HG03045 (cell line): ENCODE measurements around the gene MT1A.

Experiments
- ATAC-seq: cut with Tn5 transposase; IDR thresholded peaks from one replicate; pipeline ENCODE4 v1.9.1; 2021; ENCODE audit warnings: mild to moderate bottlenecking, moderate library complexity; ENCODE audit not compliant: unreplicated experiment

MT1A gene

DNA sequence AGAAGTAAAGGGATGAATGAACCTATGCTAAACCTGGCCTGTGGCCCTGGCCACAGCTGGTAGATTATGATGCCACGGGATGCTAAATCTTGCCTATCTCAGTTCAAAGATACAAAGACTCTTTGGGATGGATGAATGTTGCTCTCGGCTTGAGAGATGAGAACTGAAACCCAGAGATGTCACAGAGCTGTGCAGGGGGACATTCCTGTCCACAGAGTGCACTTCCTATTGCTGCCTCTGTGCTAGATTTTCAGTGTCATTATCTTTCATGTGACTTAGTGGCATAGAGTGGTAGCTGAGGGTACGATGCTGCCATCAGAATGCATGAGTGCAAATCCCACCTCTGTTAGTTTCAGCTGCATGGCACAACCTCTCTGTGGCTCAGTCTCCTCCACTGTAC lies 8.3 kb upstream of the MT1A start:
- ATAC-seq = peak; percentile 46

DNA sequence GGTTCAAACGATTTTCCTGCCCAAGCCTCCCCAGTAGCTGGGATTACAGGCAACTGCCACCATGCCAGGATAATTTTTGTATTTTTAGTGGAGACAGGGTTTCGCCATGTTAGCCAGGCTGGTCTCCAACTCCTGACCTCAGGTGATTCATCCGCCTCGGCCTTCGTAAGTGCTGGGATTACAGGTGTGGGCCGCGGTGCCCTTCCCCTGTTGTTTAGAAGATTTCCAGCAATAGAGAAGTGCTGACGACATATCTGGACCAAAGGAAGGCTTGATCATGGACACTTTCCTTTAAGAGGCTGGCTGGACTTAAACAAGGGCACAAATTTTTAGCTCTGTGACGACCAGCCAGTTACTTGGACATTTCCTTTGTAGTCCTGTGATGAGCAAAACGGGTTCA lies 7.3 kb upstream of the MT1A start:
- ATAC-seq = no peak

DNA sequence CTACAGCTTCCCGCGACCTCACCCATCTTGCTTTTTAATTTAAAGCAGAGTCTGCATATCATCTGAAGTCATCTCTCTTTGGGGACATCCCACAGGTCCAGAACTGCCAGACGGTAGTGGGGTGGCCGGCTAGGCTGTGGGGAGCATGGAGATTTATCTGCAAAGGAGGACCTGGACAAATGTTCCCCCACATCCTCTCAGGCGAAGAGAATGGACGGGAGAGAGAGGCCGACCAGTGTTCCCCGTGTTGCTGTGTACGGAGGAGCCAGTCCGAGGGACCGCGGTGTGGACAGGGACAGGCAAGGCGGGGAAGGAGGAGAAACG lies 6.7 kb upstream of the MT1A start:
- ATAC-seq = no peak

DNA sequence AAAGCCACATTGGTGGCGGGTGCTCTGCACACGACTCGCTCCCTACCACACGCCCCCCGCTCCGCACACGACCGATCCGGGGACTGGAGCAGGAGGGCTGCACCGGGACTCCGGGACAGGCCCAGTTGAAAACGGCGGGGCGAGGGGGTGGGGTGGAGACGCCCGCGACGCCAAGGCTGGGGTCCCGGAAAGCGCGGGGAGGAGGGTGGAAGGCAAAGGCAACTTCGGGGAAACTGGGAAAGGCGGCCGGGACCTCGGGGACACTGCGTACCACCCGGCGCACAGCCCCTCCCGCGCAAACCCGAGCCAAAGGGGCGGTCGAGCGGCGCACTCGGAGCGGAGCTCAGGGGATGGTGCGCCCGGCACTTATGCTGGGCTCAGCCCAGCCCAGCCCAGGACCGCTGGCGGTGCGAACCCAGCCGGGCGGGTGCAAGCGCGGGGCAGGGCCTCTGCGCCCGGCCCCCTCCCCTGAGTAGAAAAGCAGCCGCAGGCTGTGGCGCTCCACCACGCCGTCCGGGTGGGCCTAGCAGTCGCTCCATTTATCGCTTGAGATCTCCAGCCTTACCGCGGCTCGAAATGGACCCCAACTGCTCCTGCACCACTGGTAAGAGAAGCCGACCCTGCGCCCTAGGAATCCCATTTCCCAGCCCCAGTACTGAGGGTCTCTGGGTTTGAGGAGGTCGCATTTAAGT lies 6.2 kb upstream of the MT1A start, which contains the start of gene MT1M:
MT1M (plus strand) TSS at position 504 of the 692 bp plus-strand sequence; CDS start at position 577, 73 bp downstream.
- no peak for ATAC-seq

DNA sequence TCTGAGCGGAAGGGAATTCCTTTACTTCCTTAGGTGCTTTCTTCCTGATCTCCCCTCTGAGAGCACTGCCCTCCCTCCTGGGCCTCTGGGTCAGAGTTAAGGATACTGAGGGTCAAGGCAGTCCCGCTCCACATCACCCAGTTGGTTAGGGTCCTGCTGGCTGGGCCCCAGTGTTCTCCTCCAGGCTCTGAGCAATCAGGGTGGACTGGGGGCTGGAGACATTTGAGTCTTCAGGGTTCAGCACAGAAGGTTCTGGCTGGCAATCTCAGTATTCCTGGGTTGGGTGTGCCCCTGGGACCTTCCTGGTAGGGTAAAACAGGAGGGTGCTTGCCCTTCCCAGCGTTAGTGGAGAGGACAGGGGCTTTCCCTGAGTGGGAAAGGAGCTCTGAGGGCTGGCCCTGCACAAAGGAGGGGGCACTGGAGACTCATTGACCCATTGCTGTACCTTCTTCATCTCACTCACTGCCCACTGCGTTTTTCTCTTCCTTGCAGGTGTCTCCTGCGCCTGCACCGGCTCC lies 5.6 kb upstream of the MT1A start:
- no peak for ATAC-seq

DNA sequence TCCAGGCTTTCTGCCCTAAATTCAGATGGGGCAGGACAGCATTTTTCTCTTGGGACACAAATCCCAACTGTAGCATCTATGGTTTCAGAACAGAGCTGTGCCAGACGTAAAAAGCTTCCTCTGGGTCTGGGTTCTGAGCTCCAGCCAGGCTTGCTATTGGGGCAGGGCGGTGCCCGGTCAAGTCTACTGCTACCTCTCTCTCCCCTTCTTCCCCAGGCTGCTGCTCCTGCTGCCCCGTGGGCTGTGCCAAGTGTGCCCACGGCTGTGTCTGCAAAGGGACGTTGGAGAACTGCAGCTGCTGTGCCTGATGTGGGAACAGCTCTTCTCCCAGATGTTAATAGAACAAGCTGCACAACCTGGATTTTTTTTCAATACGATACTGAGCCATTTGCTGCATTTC lies 4.9 kb upstream of the MT1A start:
- no peak for ATAC-seq

DNA sequence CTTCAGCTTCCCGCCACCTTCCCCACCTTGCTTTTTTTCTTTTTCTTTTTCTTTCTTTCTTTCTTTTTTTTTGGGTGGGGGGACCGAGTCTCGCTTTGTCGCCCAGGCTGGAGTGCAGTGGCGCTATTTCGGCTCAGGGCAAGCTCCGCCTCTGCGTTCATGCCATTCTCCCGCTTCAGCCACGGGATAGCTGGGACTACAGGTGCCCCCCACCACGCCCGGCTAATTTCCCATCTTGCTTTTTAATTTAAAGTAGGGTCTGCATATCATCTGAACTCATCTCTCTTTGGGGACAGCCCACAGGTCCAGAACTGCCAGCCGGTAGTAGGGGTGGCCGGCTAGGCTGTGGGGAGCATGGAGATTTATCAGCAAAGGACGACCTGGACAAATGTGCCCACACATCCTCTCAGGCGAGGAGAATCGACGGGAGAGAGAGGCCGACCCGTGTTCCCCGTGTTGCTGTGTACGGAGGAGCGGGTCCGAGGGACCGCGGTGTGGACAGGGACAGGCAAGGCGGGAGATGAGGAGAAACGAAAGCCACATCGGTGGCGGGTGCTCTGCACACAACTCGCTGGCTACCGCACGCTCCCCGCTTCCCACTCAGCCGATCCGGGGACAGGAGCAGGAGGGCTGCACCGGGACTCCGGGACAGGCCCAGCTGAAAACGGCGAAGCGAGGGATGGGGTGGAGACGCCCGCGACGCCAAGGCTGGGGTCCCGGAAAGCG lies 3.6 kb upstream of the MT1A start:
- no peak for ATAC-seq

DNA sequence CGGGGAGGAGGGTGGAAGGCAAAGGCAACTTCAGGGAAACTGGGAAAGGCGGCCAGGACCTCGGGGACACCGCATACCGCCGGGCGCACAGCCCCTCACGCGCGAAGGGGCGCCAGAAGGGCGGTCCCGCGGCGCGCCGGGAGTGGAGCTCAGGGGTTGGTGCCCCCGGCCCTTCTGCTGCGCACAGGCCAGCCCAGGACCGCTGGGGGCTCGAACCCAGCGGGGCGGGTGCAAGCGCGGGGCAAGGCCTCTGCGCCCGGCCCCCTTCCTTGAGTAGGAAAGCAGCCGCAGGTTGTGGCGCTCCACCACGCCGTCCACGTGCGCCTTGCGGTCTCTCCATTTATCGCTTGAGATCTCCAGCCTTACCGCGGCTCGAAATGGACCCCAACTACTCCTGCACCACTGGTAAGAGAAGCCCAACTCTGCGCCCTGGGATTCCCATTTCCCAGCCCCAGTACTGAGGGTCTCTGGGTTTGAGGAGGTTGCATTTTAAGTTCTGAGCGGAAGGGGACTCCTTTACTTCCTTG lies 3.0 kb upstream of the MT1A start:
- ATAC-seq = no peak

DNA sequence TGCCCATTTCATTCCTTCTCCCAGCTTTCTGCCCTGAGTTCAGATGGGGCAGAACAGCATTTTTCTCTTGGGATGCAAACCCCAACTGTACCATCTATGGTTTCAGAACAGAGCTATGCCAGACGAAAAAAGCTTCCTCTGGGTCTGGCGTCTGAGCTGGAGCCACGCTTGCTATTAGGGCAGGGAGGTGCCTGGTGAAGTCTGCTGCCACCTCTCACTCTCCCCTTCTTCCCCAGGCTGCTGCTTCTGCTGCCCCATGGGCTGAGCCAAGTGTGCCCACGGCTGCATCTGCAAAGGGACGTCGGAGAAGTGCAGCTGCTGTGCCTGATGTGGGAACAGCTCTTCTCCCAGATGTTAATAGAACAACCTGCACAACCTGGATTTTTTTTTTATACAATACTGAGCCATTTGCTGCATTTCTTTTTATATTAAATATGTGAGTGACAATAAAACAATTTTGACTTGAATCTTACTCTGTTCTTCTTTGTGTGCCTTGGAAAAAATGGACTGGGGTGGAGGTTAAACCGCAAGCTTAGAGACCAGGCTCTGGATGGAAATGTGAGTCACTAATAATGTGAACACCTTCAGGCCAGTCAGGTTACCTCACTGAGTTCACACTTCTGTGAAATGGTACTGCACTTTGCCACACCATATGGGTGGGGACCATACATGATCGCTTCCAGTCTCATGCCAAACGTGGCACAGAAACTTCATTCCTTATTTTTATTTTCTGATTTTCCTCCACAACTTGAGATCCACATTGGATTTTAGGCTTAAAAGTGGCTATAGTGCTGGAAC lies 1.7 kb upstream of the MT1A start:
- ATAC-seq = no peak

DNA sequence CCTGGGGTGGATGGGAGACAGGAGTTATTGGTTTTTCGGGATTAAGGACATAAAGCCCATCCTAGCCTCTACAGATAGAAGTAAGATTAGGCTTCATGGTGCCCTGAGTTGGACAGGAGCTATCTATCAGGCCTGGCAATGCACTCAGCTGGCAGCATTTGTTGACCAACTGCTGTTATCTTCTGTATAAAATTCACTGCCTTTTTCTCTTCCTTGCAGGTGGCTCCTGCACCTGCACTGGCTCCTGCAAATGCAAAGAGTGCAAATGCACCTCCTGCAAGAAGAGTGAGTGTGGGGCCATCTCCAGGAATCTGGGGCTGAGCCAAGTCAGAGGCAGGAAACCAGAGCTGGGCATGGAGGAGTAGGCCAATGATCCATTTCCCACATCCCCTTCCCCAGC lies 579 bp downstream of the MT1A start:
- ATAC-seq = no peak

DNA sequence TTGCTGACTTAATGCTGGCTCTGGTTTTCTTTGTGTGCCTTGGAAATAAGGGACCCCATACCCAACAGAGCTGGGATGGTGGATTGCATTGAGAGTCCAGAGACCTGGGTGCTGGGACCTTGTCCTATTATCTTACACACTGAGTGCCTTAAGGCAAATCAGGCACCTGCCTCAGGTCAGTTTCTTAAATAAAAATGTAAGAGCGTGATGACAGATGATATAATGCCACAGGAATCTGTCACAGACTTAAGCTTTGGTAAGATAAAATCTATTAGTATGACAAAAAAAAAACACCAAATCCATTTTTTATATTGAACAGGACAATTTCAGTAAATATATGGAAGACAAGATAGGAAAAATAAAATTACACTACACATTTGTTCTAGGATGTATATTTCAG lies 1.6 kb downstream of the MT1A start:
- ATAC-seq = no peak

DNA sequence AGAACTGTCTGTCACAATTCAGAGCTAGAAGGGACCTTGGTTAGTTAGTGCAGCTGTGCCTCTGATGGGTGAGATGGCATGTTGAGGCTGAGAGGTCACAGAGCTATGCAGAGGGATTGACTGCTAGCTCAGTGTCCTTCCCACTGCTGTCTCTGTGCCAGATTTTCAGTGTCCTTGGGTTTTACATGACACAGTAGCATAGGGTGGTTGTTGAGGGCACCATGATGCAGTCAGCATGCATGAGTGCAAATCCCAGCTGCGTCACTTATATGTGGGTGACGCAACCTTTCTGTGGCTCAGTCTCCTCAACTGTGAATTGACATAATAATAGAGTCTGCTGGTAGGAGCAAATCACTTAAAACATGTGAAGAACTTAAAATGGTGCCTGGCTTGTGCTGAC lies 2.7 kb downstream of the MT1A start:
- ATAC-seq = no peak

DNA sequence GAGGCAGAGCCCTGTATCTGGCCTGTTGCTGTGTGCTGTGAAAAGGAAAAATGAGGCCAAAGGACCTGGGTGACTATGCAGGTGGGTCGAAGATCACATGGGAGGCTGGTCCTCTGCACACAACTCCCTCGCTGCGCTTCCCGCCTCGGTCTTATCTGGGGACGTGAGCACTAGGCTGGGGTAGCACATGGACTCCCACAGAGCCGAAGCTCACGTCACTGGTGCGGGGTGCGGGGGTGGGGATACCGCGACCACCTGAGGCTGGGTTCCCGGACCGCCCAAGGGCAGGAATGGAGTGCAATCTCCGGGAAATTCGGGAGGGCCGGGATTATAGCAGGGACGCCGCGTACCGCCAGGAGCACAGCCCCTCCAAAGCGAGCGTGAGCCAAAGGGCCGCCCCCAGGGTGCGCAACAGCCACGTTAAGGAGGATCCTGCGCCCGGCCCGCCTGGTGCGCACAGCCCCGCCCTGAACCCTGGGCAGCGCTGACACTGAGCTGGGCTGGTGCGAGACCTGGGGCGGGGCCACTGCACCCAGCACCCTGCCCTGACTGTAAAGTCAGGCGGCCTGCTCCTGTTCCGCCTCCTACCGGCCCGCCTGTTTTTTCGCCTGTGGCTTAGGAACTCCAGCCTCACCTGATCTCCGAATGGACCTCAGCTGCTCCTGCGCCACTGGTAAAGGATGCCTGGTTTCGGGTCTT lies 4.8 kb downstream of the MT1A start:
- ATAC-seq = peak; percentile 61

DNA sequence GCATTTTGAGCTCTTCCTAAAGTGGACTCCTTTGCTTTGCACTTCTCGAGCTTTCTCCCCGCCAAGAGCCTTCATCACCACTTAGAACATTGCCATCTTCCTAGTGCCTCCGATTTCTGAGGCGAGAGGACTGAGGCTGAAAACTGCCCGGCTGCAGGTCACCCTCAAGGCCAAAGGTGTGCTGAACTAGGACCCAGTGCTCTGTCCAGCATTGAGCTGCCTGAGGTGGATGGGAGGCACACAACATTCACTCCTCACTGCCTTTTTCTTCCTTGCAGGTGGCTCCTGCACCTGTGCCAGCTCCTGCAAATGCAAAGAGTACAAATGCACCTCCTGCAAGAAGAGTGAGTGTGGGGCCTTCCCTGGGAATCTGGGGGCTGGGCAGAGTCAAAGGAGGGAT lies 5.4 kb downstream of the MT1A start:
- no peak for ATAC-seq

DNA sequence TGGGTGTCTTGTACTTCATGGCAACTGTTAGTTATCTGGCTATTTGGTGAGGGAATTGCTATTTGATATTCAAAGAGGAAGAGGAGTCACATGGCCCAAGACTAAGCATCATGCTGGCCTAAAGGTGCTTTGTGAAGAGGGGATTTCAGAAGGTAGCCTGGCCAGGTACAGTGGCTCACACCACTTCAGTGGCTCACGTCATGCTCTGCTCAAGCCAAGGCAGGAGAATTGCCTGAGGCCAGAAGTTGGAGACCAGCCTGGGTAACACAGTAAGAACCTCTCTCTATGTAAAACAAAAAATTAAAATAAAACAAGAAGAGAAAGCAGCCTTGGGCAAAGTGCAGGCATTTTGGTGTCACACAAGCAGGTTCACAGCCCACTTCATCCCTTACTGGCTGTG lies 6.8 kb downstream of the MT1A start:
- ATAC-seq = no peak

DNA sequence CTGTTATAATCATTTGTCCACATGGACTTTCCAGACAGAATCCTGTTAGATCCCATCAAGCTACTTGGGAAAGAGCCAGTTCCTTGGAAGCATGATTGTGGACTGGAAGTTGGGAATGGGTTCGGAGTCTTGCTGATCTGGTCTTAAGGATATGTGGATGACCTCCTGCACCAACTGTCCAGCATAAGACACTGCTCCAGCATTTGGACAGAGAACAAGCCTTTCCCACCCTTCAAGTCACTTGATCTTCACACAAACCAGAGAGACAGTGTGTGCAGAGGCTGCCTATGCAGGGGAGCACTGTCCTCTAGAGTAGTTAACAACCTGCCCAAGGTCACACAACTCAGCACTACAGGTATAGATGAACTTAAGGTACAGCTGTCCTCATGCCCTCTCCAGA lies 7.4 kb downstream of the MT1A start:
- no peak for ATAC-seq

DNA sequence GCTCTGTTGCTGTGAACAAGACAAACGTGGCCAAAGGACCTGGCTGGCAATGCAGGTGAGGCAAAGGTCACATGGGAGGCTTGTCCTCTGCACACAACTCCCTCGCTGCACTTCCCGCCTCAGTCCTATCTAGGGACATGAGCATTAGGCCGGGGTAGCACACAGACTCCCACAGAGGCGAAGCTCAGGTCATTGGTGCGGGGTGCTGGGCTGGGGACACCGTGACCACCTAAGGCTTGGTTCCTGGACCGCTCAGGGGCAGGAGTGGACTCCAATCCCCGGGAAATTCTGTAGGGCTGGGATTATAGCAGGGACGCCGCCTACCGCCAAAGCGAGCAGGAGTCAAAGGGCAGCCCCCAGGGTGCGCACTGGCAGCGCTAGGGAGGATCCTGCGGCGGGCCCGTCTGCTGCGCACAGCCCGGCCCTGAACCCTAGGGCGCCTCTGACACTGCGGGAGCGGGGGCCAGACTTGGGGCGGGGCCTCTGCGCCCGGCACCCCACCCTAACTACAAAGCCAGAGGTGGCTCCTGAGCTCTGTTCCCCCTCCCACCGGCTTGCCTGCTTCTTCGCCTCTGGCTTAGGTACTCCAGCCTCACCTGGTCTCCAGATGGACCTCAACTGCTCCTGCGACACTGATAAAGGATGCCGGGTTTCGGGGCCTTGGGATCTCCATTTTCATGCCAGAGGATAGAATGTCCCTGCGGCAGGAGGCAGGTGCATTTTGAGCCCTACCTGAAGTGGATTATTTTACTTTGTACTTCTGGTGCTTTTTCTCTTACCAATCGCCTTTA lies 9.4 kb downstream of the MT1A start:
- no peak for ATAC-seq

DNA sequence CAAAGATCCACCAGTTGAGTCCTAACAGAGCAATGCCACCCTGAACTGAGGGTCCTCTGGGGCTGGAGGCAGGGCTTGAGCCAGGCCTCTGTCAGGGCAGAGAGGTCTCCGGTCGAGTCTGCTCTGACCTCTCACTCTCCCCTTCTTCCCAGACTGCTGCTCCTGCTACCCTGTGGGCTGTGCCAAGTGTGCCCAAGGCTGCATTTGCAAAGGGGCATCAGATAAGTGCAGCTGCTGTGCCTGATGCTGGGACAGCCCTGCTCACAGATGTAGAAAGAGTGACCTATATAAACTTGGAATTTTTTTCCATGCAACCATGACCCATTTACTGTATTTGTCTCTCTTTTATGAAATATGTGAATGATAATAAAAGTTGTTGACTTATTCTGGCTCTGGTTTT lies 10.8 kb downstream of the MT1A start:
- ATAC-seq = no peak

DNA sequence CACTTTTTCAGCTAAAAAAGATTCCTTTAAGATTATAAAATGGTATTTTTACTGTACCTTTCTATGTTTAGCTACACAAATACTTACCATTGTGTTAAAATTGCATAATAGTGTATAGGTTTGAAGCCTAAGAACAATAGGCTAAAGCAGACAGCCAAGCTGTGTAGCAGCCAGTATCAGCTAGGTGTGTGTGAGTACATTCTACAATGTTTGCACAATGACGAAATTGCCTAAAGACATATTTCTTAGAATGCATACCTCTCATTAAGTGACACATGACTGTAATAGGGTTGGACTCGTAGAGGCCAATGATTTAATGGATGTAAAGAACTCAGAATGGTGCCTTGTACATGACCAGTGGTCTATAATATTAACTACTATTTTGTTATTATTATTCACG lies 11.4 kb downstream of the MT1A start:
- no peak for ATAC-seq

DNA sequence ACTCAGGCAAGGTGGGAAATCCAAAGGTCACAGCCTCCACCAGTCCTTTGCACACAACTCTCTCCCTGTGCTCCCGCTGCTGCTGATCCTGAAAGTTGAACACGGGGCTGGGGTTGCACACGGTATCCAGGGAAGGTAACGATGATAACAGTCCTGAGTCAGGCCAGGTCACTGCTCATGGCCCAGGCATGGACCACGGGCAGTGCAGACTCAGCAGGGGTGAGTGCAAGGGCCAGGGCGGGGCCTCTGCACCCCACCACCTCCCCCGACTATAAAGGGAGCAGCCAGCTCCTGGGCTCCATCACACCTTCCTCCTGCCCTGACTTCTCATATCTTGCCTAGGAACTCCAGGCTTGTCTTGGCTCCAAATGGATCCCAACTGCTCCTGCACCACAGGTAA lies 13.1 kb downstream of the MT1A start, which contains the start of gene MT1B:
MT1B (plus strand) TSS at position 301 of the 400 bp plus-strand sequence; CDS start at position 369, 68 bp downstream.
- no peak for ATAC-seq
